Caco-2 (cell line): Measurements from ENCODE around the gene NT5E. TPM values are rescaled to one million over a fixed set of nuclear protein-coding genes. Genes with fewer than 3 reads are reported as not detected.

Source experiments
- BruUV-seq: library from RNA; stranded (reverse); fragments of 400-500 nt; replicated peaks from 2 replicates; lab custom pipeline; 2021; lab: Mats Ljungman, UMichigan
- CTCF ChIA-PET: fragments of 300-600 bp; sonication (Branson Sonifier 250); formaldehyde crosslinking; loops from one replicate; lab custom pipeline; 2022; ENCODE audit warnings: antibody characterized with exemption; lab: Charles Lee
- POLR2A ChIA-PET: fragments of 300-600 bp; sonication (Branson Sonifier 250); formaldehyde crosslinking; loops from one replicate; lab custom pipeline; 2022; ENCODE audit warnings: antibody characterized with exemption; lab: Charles Lee
- DNase-seq, 2 experiments: peaks; one replicate each; pipeline versions ENCODE4 v3.0.0 to v3.0.0-alpha.2; 2020 to 2022
- H3K27me3 ChIP-seq: replicated peaks from 2 replicates; pipeline ENCODE4 v1.6.0; 2011; ENCODE audit warnings: low read length; ENCODE audit not compliant: control insufficient read depth, insufficient read depth
- H3K36me3 ChIP-seq: 2 replicates; pipeline ENCODE4 v1.5.1; 2011; ENCODE audit warnings: low read length; ENCODE audit not compliant: control insufficient read depth, insufficient read depth
- H3K4me1 ChIP-seq: fragments of 250-450 bp; sonication (Bioruptor Pico); 2 replicates; pipeline ENCODE4 v1.5.1; 2020; ENCODE audit warnings: mild to moderate bottlenecking
- H3K4me3 ChIP-seq: 2 replicates; pipeline ENCODE4 v1.5.1; 2011; ENCODE audit warnings: low read depth, mild to moderate bottlenecking, control low read depth, low read length
- H3K9me3 ChIP-seq: fragments of 250-450 bp; sonication (Bioruptor Pico); 2 replicates; pipeline ENCODE4 v1.5.1; 2020; ENCODE audit warnings: mild to moderate bottlenecking, moderate library complexity
- H3K27ac Mint-ChIP-seq: one replicate; pipeline ENCODE4 v1.8.0; 2022; ENCODE audit warnings: mixed read lengths; ENCODE audit not compliant: unreplicated experiment
- H3K27me3 Mint-ChIP-seq: one replicate; pipeline ENCODE4 v1.8.0; 2022; ENCODE audit warnings: mixed read lengths; ENCODE audit not compliant: insufficient read depth, unreplicated experiment
- H3K36me3 Mint-ChIP-seq: one replicate; pipeline ENCODE4 v1.8.0; 2022; ENCODE audit warnings: mild to moderate bottlenecking, mixed read lengths; ENCODE audit not compliant: insufficient read depth, unreplicated experiment
- H3K4me1 Mint-ChIP-seq: one replicate; pipeline ENCODE4 v1.8.0; 2022; ENCODE audit warnings: low read depth, mixed read lengths; ENCODE audit not compliant: unreplicated experiment
- H3K4me3 Mint-ChIP-seq: one replicate; pipeline ENCODE4 v1.8.0; 2022; ENCODE audit warnings: mild to moderate bottlenecking, moderate library complexity, mixed read lengths; ENCODE audit not compliant: unreplicated experiment
- H3K9me3 Mint-ChIP-seq: one replicate; pipeline ENCODE4 v1.8.0; 2022; ENCODE audit warnings: mixed read lengths; ENCODE audit not compliant: unreplicated experiment
- CTCF ChIP-seq, 2 experiments: fragments of 200-600 bp in 1 of 2; IDR thresholded peaks; 1 replicate in 1 of 2; 2 replicates in 1 of 2; pipeline versions ENCODE4 v1.5.1 to v1.8.0; 2011 to 2022; ENCODE audit warnings: antibody characterized with exemption in 1 of 2, control low read depth in 1 of 2, inconsistent platforms in 1 of 2, low read depth in 1 of 2, low read length in 1 of 2, mild to moderate bottlenecking in 1 of 2, moderate library complexity in 1 of 2; ENCODE audit not compliant: insufficient read depth in 1 of 2, severe bottlenecking in 1 of 2, unreplicated experiment in 1 of 2
- intact Hi-C: fragments of 100-400 bp; cut with micrococcal nuclease; formaldehyde crosslinking; loops from one replicate; pipeline ENCODE4 v1.10.0; 2022; ENCODE audit not compliant: unreplicated experiment
- total RNA-seq: library from RNA; stranded (reverse); gene quantifications from 2 replicates; pipeline ENCODE4 v1.2.3, GENCODE V29; 2022

The NT5E gene
- total RNA-seq, 1 experiment from 2014 or later = 1.0 TPM

- intact Hi-C loops = no loop called here
- Mint-ChIP-seq H3K9me3 (peaks cover 21% of the 10 kb centered on the region), H3K4me3 (no peak overlapping the region), H3K27me3 (no peaks in the 10 kb centered on the region), H3K36me3 (peaks cover 18% of the 10 kb centered on the region), H3K27ac (no peak overlapping the region), H3K4me1 (no peaks in the 10 kb centered on the region)
- H3K36me3 ChIP-seq = no peaks in the 10 kb centered on the region
- POLR2A ChIA-PET = no interaction called here
- no TSS peak for BruUV-seq
- H3K4me1 ChIP-seq = no peaks in the 10 kb centered on the region
- DNase-seq = no peak
- H3K4me3 ChIP-seq = no peak overlapping the region
- TF ChIP-seq CTCF (IDR thresholded peaks at IDR 0.05; ENCODE audit: insufficient read depth in 1 of 2, low read depth in 1 of 2, low read length in 1 of 2, severe bottlenecking in 1 of 2, unreplicated experiment in 1 of 2) = no peak
- CTCF ChIA-PET = no interaction called here
- peaks cover 10% of the 10 kb centered on the region; the same call in 1 of the 2 replicates for H3K9me3 ChIP-seq
- no peaks in the 10 kb centered on the region for H3K27me3 ChIP-seq
These were observed 43.5 kb downstream of the NT5E start for GRCh38 chr6:85493389-85493788.

GRCh38 chr6:85494547-85495536 lies 45.0 kb downstream of the NT5E start:
- intact Hi-C loops = no loop called here
- Mint-ChIP-seq H3K27me3 (no peaks in the 10 kb centered on the region), H3K36me3 (peaks cover 19% of the 10 kb centered on the region), H3K9me3 (peaks cover 23% of the 10 kb centered on the region), H3K4me1 (no peaks in the 10 kb centered on the region), H3K27ac (no peak overlapping the region), H3K4me3 (no peak overlapping the region)
- no peaks in the 10 kb centered on the region for H3K4me1 ChIP-seq
- ChIA-PET POLR2A (no interaction called here), CTCF (interaction anchor here (1.1 kb wide), 1 partner anchor 12 kb away, joined by 3 read pairs; no protein-coding TSS in a partner anchor)
- peaks cover 10% of the 10 kb centered on the region; the same call in 1 of the 2 replicates for H3K9me3 ChIP-seq
- no peaks in the 10 kb centered on the region for H3K27me3 ChIP-seq
- no peak for TF ChIP-seq CTCF (IDR thresholded peaks at IDR 0.05; ENCODE audit: insufficient read depth in 1 of 2, low read depth in 1 of 2, low read length in 1 of 2, severe bottlenecking in 1 of 2, unreplicated experiment in 1 of 2)
- DNase-seq = no peak
- no peaks in the 10 kb centered on the region for H3K36me3 ChIP-seq
- BruUV-seq = no TSS peak
- no peak overlapping the region for H3K4me3 ChIP-seq

GRCh38 chr6:85496009-85496579 lies 46.2 kb downstream of the NT5E start:
- H3K27ac Mint-ChIP-seq = no peak overlapping the region
- ChIA-PET CTCF (no interaction called here), POLR2A (no interaction called here)
- Histone ChIP-seq H3K9me3 (peaks cover 10% of the 10 kb centered on the region; the same call in 1 of the 2 replicates), H3K27me3 (no peaks in the 10 kb centered on the region), H3K4me1 (no peaks in the 10 kb centered on the region), H3K4me3 (no peak overlapping the region), H3K36me3 (no peaks in the 10 kb centered on the region)
- H3K4me1 Mint-ChIP-seq = no peaks in the 10 kb centered on the region
- peaks cover 19% of the 10 kb centered on the region for H3K36me3 Mint-ChIP-seq
- BruUV-seq = no TSS peak
- no peak for DNase-seq
- no peak overlapping the region for H3K4me3 Mint-ChIP-seq
- peaks cover 23% of the 10 kb centered on the region for H3K9me3 Mint-ChIP-seq
- intact Hi-C loops = no loop called here
- TF ChIP-seq CTCF (IDR thresholded peaks at IDR 0.05; ENCODE audit: insufficient read depth in 1 of 2, low read depth in 1 of 2, low read length in 1 of 2, severe bottlenecking in 1 of 2, unreplicated experiment in 1 of 2) = no peak
- H3K27me3 Mint-ChIP-seq = no peaks in the 10 kb centered on the region
